Astrocyte of the spinal cord (primary cell): ENCODE results near the gene MAMDC4.
"Not testable (repeated sequence)": the region's sequence is repeated elsewhere in the genome, so short reads cannot be mapped to it uniquely, and the experiment has no call there.

Source experiments
- DNase-seq: peaks from one replicate; pipeline ENCODE4 v3.0.0; 2011; ENCODE audit warnings: low read depth, low spot score
- H3K4me3 ChIP-seq: 2 replicates; pipeline ENCODE4 v1.5.1; 2011; ENCODE audit warnings: low read depth, mild to moderate bottlenecking, low read length, moderate library complexity
- in situ Hi-C: cut with HindIII; loops from 2 replicates; pipeline ENCODE4 v1.10.0; 2017; ENCODE audit warnings: low sequenced_read_pairs
- TF ChIP-seq, protein P1 (sequence below): IDR thresholded peaks from 2 replicates; pipeline ENCODE4 v1.5.1; 2012; ENCODE audit warnings: low read depth, mild to moderate bottlenecking, low read length, inconsistent platforms

The MAMDC4 gene

DNA sequence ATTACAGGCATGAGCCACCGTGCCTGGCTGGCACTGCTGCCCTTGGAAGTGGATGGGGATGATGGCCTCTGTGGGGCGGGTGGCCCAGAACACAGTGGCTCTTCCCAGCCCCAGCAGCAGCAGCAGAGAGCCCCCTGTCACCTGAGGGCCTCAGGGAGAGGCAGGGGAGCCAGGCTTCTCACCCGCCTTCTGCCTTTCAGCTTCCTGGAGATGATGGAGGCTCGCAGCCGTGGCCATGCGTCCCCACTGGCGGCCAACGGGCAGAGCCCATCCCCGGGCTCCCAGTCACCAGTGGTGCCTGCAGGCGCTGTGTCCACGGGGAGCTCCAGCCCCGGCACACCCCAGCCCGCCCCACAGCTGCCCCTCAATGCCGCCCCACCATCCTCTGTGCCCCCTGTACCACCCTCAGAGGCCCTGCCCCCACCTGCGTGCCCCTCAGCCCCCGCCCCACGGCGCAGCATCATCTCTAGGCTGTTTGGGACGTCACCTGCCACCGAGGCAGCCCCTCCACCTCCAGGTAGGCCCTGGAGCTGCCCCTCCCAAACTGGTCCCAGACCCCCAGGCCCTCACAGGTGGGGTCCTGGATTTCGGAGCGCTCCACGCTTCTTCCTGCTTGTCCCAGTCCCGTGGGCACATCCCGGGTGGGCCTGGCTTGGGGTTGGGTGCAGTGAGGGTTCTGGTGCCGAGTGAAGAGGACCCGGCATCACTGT, 14.8 kb upstream of the MAMDC4 start:
- TF ChIP-seq, protein P1, sequence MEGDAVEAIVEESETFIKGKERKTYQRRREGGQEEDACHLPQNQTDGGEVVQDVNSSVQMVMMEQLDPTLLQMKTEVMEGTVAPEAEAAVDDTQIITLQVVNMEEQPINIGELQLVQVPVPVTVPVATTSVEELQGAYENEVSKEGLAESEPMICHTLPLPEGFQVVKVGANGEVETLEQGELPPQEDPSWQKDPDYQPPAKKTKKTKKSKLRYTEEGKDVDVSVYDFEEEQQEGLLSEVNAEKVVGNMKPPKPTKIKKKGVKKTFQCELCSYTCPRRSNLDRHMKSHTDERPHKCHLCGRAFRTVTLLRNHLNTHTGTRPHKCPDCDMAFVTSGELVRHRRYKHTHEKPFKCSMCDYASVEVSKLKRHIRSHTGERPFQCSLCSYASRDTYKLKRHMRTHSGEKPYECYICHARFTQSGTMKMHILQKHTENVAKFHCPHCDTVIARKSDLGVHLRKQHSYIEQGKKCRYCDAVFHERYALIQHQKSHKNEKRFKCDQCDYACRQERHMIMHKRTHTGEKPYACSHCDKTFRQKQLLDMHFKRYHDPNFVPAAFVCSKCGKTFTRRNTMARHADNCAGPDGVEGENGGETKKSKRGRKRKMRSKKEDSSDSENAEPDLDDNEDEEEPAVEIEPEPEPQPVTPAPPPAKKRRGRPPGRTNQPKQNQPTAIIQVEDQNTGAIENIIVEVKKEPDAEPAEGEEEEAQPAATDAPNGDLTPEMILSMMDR, result no peak
- no peak overlapping the region for H3K4me3 ChIP-seq
- in situ Hi-C loops, result no loop called here
- DNase-seq, result no peak

DNA sequence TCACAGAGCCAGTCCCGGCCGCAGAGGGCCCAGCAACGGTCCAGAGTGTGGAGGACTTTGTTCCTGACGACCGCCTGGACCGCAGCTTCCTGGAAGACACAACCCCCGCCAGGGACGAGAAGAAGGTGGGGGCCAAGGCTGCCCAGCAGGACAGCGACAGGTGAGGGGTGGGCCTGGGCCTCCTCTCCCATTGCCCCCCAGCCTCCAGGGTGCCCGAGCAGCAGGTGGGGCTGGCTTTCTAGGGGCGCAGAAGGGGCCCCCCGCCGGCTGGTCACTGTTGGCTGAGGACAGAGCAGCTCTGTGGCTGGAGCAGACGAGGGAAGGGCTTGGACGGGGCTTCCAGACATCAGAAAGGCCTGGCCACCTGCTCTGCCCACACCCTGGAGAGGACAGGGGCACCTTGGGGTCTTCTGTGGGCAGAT, 14.3 kb upstream of the MAMDC4 start:
- DNase-seq, in situ Hi-C loops, H3K4me3 ChIP-seq: not testable (repeated sequence)

DNA sequence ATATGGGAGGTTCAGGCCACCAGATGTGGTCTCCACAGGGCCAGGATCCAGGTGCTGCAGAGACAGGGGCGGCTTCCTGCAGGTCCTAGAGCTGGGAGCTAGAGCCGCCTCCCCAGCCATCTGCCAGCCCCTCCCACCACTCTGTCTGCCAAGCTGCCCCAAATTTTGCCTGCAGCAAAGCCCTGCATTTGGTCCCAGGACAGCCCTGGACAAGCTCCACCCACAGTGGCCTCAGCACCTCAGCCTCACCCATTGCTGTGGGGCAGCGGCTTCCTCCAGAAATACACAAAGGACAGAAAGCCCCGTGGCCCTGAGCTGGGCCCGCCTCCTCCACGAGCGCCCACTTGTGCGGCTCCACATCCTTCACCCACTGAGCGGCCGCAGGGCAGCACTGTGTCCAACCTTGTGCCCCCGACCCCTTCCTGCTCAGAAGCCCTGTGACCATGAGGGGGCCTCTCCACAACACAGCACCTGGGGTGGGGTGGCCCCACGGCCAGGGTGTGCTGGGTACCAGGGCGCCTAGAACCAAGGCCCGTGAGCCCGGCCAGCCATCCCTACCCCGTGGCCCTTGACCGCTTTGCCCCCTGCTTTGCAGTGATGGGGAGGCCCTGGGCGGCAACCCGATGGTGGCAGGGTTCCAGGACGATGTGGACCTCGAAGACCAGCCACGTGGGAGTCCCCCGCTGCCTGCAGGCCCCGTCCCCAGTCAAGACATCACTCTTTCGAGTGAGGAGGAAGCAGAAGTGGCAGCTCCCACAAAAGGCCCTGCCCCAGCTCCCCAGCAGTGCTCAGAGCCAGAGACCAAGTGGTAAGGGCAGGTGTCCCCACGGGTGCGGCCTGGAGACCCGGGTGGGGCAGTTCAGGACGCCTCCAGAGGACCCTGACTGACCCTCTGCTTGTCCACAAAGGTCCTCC, 13.6 kb upstream of the MAMDC4 start:
- no peak for DNase-seq

DNA sequence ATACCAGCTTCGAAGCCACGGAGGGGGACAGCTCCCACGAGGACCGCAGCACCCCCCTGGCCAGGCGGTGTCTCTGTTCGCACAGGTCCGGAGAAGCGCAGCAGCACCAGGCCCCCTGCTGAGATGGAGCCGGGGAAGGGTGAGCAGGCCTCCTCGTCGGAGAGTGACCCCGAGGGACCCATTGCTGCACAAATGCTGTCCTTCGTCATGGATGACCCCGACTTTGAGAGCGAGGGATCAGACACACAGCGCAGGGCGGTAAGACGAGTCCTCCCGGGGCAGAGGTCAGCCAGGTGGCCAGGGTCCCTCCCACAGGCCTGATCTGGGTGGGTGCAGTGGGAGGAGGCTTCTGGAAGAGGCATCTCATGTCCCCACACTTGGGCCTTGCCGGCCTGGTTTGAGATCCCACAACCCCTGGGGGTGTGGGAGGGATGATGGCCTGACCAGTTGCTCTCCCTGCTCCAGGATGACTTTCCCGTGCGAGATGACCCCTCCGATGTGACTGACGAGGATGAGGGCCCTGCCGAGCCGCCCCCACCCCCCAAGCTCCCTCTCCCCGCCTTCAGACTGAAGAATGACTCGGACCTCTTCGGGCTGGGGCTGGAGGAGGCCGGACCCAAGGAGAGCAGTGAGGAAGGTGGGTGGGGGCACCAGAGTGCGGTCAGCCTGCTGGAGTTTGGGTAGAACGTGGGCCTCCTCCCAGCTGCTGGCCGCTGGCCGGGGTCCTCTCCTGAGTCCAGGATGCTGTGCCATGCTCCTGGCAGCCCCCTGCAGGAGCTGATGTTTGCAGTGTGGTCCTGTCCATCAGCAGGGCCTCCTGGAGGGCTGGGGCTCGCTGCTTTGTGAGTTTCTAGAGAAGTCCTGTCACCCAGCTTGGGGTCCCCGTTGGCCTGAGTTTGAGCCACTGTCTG, 12.7 kb upstream of the MAMDC4 start:
- in situ Hi-C loops, result no loop called here

More for the DNA sequence above, 13.6 kb upstream of the MAMDC4 start:
- H3K4me3 ChIP-seq, result no peak overlapping the region
- TF ChIP-seq, protein P1, result no peak
- in situ Hi-C loops, result no loop called here

DNA sequence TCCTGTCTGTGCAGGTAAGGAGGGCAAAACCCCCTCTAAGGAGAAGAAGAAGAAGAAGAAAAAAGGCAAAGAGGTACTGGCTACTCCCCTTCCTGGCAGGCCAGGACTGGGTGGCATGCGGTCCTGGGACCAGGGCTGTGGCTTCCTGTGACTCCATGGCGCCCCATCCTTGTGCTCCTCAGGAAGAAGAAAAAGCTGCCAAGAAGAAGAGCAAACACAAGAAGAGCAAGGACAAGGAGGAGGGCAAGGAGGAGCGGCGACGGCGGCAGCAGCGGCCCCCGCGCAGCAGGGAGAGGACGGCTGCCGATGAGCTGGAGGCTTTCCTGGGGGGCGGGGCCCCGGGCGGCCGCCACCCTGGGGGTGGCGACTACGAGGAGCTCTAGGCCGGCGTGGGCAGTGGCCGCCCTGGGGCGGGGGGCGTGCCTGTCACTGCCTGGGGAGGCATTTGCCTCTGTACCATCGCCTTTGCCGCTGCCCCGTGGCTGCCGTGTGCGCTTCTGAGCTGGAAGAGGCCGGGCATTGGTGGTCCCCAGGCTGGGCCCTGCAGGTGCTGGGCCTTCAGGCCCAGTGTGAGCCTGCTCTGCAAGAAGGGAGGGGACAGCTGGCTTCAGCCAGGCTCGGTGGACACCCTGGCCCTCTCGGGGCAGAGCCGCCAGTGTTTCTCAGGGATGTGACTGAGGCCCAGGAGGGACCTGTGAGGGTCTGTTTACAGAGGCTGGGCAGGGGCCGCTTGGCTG, 11.8 kb upstream of the MAMDC4 start:
- no peak overlapping the region for H3K4me3 ChIP-seq
- TF ChIP-seq, protein P1, result no peak
- in situ Hi-C loops, result no loop called here
- no peak for DNase-seq

More for the DNA sequence above, 12.7 kb upstream of the MAMDC4 start:
- no peak for DNase-seq
- H3K4me3 ChIP-seq, result no peak overlapping the region
- TF ChIP-seq, protein P1, result no peak

DNA sequence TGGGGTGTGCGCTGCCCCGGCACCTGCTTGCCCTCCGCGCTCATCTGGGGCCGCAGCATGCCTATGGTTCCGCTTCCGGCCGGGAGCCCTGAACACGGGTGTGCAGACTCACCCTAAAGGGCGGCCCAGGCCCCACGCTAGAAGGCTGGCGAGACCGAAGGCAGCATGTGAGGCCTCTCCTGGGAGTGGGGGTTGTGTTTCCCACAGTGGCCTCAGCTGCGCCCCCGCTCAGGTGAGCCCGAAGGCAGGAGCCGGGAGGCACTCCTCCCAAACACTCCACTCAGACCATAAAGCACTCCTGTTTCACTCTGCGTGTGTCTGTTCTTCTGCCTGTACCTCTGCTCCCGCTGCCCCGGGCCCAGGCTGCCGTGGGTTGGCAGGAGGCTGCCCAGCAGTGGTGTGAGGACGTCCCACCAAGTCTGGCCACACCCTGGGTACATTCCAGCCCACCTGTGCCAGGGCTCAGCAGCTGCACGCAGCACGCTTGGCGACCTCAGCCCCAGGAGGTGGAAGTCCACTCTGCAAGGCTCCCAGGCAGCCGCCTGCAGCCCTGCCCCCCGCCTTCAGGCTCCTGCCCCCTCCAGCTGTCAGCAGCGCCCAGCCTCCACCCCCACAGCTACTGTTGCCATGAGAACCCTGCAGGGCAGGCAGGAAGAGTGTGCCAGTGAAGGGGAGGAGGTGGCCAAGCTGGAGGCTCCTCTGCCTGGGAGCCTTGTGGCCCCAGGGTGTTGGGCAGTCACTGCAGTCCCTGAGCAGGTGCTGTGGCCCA, 11.1 kb upstream of the MAMDC4 start:
- H3K4me3 ChIP-seq, result no peak overlapping the region
- DNase-seq, result peak; percentile 62
- TF ChIP-seq, protein P1, result no peak
- in situ Hi-C loops, result no loop called here

DNA sequence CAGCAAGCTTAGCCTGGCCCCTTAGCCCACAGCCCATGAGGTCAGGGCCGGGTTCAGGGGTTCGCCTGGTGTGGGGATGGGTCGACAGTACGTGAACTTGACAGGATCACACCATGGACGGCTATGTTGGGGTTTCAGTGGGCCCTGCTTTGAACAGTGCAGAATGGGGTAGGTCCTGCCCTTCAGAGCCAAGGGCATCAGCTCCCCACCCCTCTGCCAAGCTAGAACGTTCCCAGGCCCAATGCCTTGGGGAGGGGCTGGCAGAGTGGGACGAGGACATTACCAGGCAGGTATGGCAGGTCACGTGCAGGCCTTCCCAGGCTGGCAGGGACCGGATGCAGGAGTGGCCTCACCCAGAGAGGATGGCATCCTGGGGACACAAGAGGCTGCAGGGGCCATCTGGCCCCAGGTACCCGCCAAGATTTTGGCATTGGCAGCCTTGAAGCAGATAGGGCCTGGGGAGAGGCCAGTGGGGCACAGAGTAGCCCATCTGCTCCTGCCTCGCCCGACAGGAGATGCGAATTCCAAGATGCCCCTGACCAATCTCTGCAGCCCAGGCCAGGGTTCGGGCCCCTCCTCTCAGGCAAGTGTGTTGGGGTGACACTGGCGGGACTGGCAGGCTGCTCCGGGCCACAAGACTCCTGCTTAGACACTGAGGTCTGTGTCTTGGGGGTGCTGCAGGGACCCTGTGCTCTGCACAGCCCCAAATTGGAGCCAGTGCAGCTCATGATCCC, 10.3 kb upstream of the MAMDC4 start:
- DNase-seq, in situ Hi-C loops: not testable (repeated sequence)
- peak overlapping the region; percentile 52 for H3K4me3 ChIP-seq
